Type B pancreatic cell (in vitro differentiated cells): ENCODE data around the gene RSKR. TPM values are rescaled to one million over a fixed set of nuclear protein-coding genes. Genes with fewer than 3 reads are reported as not detected.

ENCODE experiments used
- DNase-seq: peaks from one replicate; pipeline ENCODE4 v3.0.0; 2021; ENCODE audit warnings: mixed read lengths; ENCODE audit not compliant: unreplicated experiment; ENCODE audit errors: extremely low spot score
- H3K27ac Mint-ChIP-seq: 2 replicates; pipeline ENCODE4 v1.8.0; 2021; ENCODE audit warnings: mild to moderate bottlenecking, mixed read lengths
- H3K27me3 Mint-ChIP-seq: 2 replicates; pipeline ENCODE4 v1.8.0; 2021; ENCODE audit warnings: mixed read lengths
- H3K36me3 Mint-ChIP-seq: 2 replicates; pipeline ENCODE4 v1.8.0; 2021; ENCODE audit warnings: mixed read lengths
- H3K4me1 Mint-ChIP-seq: one replicate; pipeline ENCODE4 v1.8.0; 2021; ENCODE audit warnings: mixed read lengths; ENCODE audit not compliant: unreplicated experiment
- H3K4me3 Mint-ChIP-seq: 2 replicates; pipeline ENCODE4 v1.8.0; 2021; ENCODE audit warnings: mild to moderate bottlenecking, mixed read lengths
- H3K9me3 Mint-ChIP-seq: 2 replicates; pipeline ENCODE4 v1.8.0; 2021; ENCODE audit warnings: mixed read lengths
- CTCF ChIP-seq: fragments of 200-600 bp; sonication (generic); conservative IDR thresholded peaks from 2 replicates; pipeline ENCODE4 v1.5.0; 2021; ENCODE audit warnings: antibody characterized with exemption, mild to moderate bottlenecking
- total RNA-seq: library from RNA; stranded (reverse); gene quantifications from 2 replicates; pipeline ENCODE4 v1.2.1, GENCODE V29; 2021; ENCODE audit warnings: low replicate concordance

Gene RSKR
- total RNA-seq, 1 donor from 2014 or later: 27.7 TPM

- DNase-seq: peak; percentile 93
- peak; percentile 32 for TF ChIP-seq CTCF
- no peaks in the 10 kb centered on the region for H3K9me3 Mint-ChIP-seq
- H3K4me3 Mint-ChIP-seq: peak within 1 kb of the TSS; percentile 92
- no peaks in the 10 kb centered on the region for H3K27me3 Mint-ChIP-seq
- peak within 1 kb of the TSS; percentile 96 for H3K27ac Mint-ChIP-seq
- H3K36me3 Mint-ChIP-seq: peaks cover 19% of the 10 kb centered on the region
- H3K4me1 Mint-ChIP-seq: peaks cover 22% of the 10 kb centered on the region
Measured at GRCh38 chr17:28644787-28645575, 31.0 kb upstream of the RSKR start, which contains the start of gene BLTP2. Gene BLTP2 (minus strand): TSS chr17:28645158. CDS start chr17:28645056, 102 bp downstream.

- Mint-ChIP-seq H3K4me3 (peak overlapping the region; percentile 92), H3K27me3 (no peaks in the 10 kb centered on the region), H3K36me3 (peaks cover 25% of the 10 kb centered on the region), H3K4me1 (peaks cover 22% of the 10 kb centered on the region), H3K9me3 (no peaks in the 10 kb centered on the region), H3K27ac (peak overlapping the region; percentile 91)
- peak; percentile 78 for TF ChIP-seq CTCF
- DNase-seq: no peak
Measured at GRCh38 chr17:28643983-28644786, 30.2 kb upstream of the RSKR start.

- no peak overlapping the region for H3K27ac Mint-ChIP-seq
- no peak for TF ChIP-seq CTCF
- no peak overlapping the region for H3K4me3 Mint-ChIP-seq
- H3K27me3 Mint-ChIP-seq: no peaks in the 10 kb centered on the region
- DNase-seq: no peak
- no peaks in the 10 kb centered on the region for H3K9me3 Mint-ChIP-seq
- H3K4me1 Mint-ChIP-seq: peaks cover 17% of the 10 kb centered on the region
- peaks cover 42% of the 10 kb centered on the region for H3K36me3 Mint-ChIP-seq
Measured at GRCh38 chr17:28641579-28641978, 27.6 kb upstream of the RSKR start.

- Mint-ChIP-seq H3K27me3 (no peaks in the 10 kb centered on the region), H3K27ac (no peak overlapping the region), H3K4me3 (no peak overlapping the region), H3K9me3 (no peaks in the 10 kb centered on the region), H3K4me1 (no peaks in the 10 kb centered on the region), H3K36me3 (peaks cover 57% of the 10 kb centered on the region)
- no peak for DNase-seq
- TF ChIP-seq CTCF: no peak
Measured at GRCh38 chr17:28635506-28635905, 21.5 kb upstream of the RSKR start.

GRCh38 chr17:28634206-28634865, 20.4 kb upstream of the RSKR start:
- Mint-ChIP-seq H3K27ac (no peak overlapping the region), H3K4me3 (no peak overlapping the region), H3K4me1 (no peaks in the 10 kb centered on the region), H3K27me3 (no peaks in the 10 kb centered on the region), H3K9me3 (no peaks in the 10 kb centered on the region), H3K36me3 (peaks cover 50% of the 10 kb centered on the region)
- TF ChIP-seq CTCF: no peak
- no peak for DNase-seq
